Measurements from ENCODE around the gene KIF3B. TPM values are rescaled to one million over a fixed set of nuclear protein-coding genes. Genes with fewer than 3 reads are reported as not detected.

KIF3B gene
- total RNA-seq, 1 donor: 39.4 TPM

DNA sequence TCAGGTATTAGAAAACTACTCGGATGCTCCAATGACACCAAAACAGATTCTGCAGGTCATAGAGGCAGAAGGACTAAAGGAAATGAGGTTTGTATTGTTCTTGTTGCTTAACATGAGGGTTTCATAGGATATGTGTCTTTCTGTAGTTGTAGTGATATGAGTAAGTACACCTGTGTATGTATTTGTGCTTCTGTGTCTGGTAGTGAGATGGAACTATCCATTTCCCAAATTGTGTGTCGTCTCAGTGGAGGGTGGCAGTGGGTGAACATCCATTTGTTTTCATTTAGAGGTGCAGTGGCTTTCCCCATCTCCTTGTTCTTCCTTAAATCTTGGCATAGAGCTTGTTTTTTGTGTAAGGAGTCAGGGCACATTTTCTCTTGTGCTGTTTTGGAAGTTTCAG lies 88.9 kb downstream of the KIF3B start:
- Histone ChIP-seq H3K4me3 (ENCODE audit: insufficient read depth, low read length) (no peak overlapping the region), H3K27me3 (ENCODE audit: insufficient read depth, low read length) (no peaks in the 10 kb centered on the region), H3K36me3 (ENCODE audit: insufficient read depth, low read length) (peaks cover 30% of the 10 kb centered on the region), H2AFZ (ENCODE audit: low read length) (no peak overlapping the region), H3K79me2 (ENCODE audit: insufficient read depth, low read length) (peaks cover 99% of the 10 kb centered on the region), H3K27ac (ENCODE audit: low read depth, low read length) (peak overlapping the region; percentile 4), H4K20me1 (ENCODE audit: insufficient read depth, low read length) (peaks cover 68% of the 10 kb centered on the region), H3K9me3 (ENCODE audit: low read depth, low read length) (no peaks in the 10 kb centered on the region), H3K4me2 (ENCODE audit: insufficient read depth, low read length) (no peak overlapping the region), H3K4me1 (ENCODE audit: insufficient read depth, low read length) (peaks cover 17% of the 10 kb centered on the region)
- TF ChIP-seq, protein P1, sequence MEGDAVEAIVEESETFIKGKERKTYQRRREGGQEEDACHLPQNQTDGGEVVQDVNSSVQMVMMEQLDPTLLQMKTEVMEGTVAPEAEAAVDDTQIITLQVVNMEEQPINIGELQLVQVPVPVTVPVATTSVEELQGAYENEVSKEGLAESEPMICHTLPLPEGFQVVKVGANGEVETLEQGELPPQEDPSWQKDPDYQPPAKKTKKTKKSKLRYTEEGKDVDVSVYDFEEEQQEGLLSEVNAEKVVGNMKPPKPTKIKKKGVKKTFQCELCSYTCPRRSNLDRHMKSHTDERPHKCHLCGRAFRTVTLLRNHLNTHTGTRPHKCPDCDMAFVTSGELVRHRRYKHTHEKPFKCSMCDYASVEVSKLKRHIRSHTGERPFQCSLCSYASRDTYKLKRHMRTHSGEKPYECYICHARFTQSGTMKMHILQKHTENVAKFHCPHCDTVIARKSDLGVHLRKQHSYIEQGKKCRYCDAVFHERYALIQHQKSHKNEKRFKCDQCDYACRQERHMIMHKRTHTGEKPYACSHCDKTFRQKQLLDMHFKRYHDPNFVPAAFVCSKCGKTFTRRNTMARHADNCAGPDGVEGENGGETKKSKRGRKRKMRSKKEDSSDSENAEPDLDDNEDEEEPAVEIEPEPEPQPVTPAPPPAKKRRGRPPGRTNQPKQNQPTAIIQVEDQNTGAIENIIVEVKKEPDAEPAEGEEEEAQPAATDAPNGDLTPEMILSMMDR (IDR thresholded peaks at IDR 0.05; ENCODE audit: extremely low read depth, low read depth, low read length): no peak
- DNase-seq (ENCODE audit: insufficient read length, low spot score, missing footprints): no peak

DNA sequence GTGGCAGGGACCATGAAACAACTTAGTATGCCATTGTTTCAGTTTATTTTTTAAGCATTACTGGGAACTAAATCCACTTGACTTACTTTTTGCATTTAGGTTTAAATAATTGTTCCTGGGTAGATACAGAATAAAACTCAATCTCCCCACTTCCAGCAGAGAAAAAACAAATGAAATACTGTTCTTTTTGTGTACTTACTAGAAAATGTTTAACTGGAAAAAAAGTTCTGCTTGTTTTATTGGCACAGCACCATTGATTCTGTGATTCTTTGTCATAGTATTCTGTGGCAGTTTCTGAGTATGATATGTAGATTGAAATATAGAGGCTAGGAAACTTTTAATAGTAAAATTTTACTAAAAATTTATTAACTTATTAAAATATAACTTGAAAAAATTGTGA lies 90.9 kb downstream of the KIF3B start:
- H3K4me3 ChIP-seq (ENCODE audit: insufficient read depth, low read length): no peak overlapping the region
- H3K4me1 ChIP-seq (ENCODE audit: insufficient read depth, low read length): peaks cover 11% of the 10 kb centered on the region
- peak overlapping the region; percentile 20 for H3K27ac ChIP-seq (ENCODE audit: low read depth, low read length)
- peaks cover 97% of the 10 kb centered on the region for H3K79me2 ChIP-seq (ENCODE audit: insufficient read depth, low read length)
- DNase-seq (ENCODE audit: insufficient read length, low spot score, missing footprints): no peak
- H3K27me3 ChIP-seq (ENCODE audit: insufficient read depth, low read length): no peaks in the 10 kb centered on the region
- H3K36me3 ChIP-seq (ENCODE audit: insufficient read depth, low read length): peaks cover 40% of the 10 kb centered on the region
- H2AFZ ChIP-seq (ENCODE audit: low read length): no peak overlapping the region
- H4K20me1 ChIP-seq (ENCODE audit: insufficient read depth, low read length): peaks cover 63% of the 10 kb centered on the region
- H3K4me2 ChIP-seq (ENCODE audit: insufficient read depth, low read length): no peak overlapping the region
- TF ChIP-seq, protein P1 (IDR thresholded peaks at IDR 0.05; ENCODE audit: extremely low read depth, low read depth, low read length): no peak
- no peaks in the 10 kb centered on the region for H3K9me3 ChIP-seq (ENCODE audit: low read depth, low read length)

DNA sequence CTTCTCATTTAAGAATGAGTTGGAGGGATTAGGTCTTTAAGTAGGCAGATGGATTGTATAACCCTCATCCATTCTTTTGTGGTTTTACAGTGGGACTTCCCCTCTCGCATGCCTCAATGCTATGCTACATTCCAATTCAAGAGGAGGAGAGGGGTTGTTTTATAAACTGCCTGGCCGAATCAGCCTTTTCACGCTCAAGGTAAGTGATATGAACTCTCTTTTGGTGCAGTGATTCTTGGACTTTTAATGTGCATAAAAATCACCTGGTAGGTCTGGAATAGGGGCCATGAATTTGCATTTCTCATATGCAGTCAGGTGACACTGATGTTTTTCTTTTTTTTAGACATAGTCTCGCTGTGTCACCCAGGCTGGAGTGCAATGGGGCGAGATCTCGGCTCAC lies 91.5 kb downstream of the KIF3B start:
- peaks cover 11% of the 10 kb centered on the region for H3K4me1 ChIP-seq (ENCODE audit: insufficient read depth, low read length)
- no peak overlapping the region for H3K4me2 ChIP-seq (ENCODE audit: insufficient read depth, low read length)
- H3K9me3 ChIP-seq (ENCODE audit: low read depth, low read length): no peaks in the 10 kb centered on the region
- no peaks in the 10 kb centered on the region for H3K27me3 ChIP-seq (ENCODE audit: insufficient read depth, low read length)
- H3K27ac ChIP-seq (ENCODE audit: low read depth, low read length): no peak overlapping the region
- no peak for DNase-seq (ENCODE audit: insufficient read length, low spot score, missing footprints)
- H3K4me3 ChIP-seq (ENCODE audit: insufficient read depth, low read length): no peak overlapping the region
- H3K36me3 ChIP-seq (ENCODE audit: insufficient read depth, low read length): peaks cover 43% of the 10 kb centered on the region
- H4K20me1 ChIP-seq (ENCODE audit: insufficient read depth, low read length): peaks cover 57% of the 10 kb centered on the region
- H2AFZ ChIP-seq (ENCODE audit: low read length): no peak overlapping the region
- H3K79me2 ChIP-seq (ENCODE audit: insufficient read depth, low read length): peaks cover 96% of the 10 kb centered on the region
- TF ChIP-seq, protein P1 (IDR thresholded peaks at IDR 0.05; ENCODE audit: extremely low read depth, low read depth, low read length): no peak

DNA sequence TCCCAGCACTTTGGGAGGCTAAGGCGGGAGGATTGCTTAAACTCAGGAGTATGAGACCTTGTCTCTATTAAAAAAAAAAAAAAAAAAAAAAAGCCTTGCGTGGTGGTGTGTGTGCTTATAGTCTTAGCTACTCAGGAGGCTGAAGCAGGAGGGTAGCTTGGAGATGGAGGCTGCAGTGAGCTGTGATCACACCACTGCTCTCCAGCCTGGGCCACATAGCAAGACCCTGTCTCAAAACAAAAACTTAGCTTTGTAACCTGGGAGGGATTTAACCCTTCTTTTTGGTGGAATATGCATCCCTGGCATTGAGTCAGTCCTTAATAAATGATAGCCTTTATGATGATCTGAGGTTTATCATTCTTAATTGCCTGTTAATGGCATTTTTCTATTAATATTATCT lies 93.4 kb downstream of the KIF3B start:
- peaks cover 41% of the 10 kb centered on the region for H4K20me1 ChIP-seq (ENCODE audit: insufficient read depth, low read length)
- peaks cover 94% of the 10 kb centered on the region for H3K79me2 ChIP-seq (ENCODE audit: insufficient read depth, low read length)
- peaks cover 11% of the 10 kb centered on the region for H3K4me1 ChIP-seq (ENCODE audit: insufficient read depth, low read length)
- no peaks in the 10 kb centered on the region for H3K9me3 ChIP-seq (ENCODE audit: low read depth, low read length)
- no peak for DNase-seq (ENCODE audit: insufficient read length, low spot score, missing footprints)
- H3K27ac ChIP-seq (ENCODE audit: low read depth, low read length): no peak overlapping the region
- TF ChIP-seq, protein P1 (IDR thresholded peaks at IDR 0.05; ENCODE audit: extremely low read depth, low read depth, low read length): no peak
- no peak overlapping the region for H2AFZ ChIP-seq (ENCODE audit: low read length)
- H3K4me3 ChIP-seq (ENCODE audit: insufficient read depth, low read length): no peak overlapping the region
- peaks cover 51% of the 10 kb centered on the region for H3K36me3 ChIP-seq (ENCODE audit: insufficient read depth, low read length)
- no peaks in the 10 kb centered on the region for H3K27me3 ChIP-seq (ENCODE audit: insufficient read depth, low read length)
- H3K4me2 ChIP-seq (ENCODE audit: insufficient read depth, low read length): no peak overlapping the region
